Measurements from ENCODE around the gene TBKBP1.
"Not testable (repeated sequence)": the region's sequence is repeated elsewhere in the genome, so short reads cannot be mapped to it uniquely, and the experiment has no call there.

Gene TBKBP1

GRCh38 chr17:47682138-47682537 lies 11.8 kb upstream of the TBKBP1 start:
- DNase-seq, result no peak

- not testable (repeated sequence) for DNase-seq
Measured at GRCh38 chr17:47682727-47683126, 11.2 kb upstream of the TBKBP1 start.

DNA sequence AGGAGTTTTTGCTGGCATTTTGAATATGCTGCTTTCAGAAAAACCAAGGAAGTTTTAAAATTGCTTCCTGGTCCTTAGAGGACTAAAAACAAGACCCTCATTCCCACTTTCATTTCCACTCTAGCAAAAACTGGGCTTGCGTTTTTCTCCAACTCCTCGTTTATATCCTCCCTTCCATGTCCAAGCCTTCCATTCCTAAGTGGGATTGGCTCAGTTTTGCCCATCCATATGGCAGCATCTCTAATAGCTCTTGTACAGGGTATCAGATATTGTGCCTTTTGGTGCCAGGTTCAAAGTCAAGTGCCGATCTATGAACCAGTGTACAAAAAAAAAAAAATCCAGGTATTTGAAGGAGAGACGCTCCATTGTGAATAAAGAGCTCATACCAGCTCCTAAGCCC lies 9.9 kb upstream of the TBKBP1 start:
- DNase-seq, result no peak

DNA sequence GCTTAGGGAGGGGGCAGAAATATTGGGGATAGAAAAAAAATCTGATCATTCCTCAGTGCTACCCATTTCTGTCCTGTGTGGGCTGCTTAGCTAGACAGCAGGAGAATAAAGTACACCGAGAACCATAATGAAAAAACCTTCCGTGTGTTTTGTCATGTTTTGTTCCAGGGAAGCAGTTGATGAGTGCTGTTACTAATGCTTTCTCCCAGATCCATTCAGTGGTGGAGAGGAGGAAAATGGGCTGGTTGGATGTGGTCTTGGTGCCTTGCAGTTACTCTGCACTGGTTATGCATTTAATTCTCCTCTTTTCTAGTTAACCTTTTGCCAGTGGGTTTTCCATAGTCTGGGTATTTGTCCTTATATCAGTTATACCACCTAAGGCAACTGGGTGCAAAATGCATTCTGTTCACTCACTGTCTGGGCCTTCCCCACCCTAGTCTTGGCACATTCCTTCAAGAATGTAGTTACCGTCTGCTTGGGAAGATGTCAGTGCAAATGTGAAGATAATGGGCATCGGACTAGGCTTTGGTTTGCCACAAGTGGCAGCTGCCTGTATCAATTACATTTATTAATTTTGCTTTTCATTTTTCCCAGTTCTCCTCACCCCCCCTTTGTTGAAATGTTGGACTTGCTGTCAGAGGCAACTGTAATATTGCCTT lies 9.3 kb upstream of the TBKBP1 start:
- no peak for DNase-seq

DNA sequence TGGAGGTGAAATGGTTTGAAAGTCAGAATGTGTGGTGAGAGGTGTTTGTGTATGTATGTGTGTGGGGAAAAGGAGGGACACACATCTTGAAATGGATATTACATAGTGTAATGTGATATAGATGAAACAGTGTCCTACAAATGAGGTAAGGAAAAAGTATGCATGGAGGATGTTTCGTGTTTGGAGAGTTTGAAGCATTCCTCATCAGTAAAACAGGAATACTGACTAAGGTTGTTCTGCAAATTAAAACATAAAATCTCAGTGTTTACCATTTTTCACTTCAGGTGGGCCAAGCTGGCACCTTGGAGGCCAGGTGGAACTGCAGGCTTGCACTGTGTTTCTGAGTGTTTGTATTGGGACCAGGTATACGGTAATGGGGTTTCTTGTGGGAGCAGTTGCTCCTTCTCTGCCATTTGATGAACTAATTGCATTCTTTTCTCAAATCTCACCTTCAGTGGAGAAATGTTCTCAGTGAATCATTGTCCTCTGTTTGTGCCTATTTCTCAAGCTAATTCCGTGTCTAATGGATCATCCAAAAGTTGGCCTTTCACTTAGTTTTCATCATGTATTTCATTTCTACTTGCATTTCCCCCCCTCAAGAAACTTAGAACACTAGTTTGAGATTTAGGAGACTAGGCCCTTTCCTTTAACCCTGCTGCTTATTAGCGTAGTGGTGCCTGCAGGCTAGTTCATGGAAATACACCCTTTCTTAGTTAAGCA lies 8.2 kb upstream of the TBKBP1 start:
- DNase-seq, result no peak

DNA sequence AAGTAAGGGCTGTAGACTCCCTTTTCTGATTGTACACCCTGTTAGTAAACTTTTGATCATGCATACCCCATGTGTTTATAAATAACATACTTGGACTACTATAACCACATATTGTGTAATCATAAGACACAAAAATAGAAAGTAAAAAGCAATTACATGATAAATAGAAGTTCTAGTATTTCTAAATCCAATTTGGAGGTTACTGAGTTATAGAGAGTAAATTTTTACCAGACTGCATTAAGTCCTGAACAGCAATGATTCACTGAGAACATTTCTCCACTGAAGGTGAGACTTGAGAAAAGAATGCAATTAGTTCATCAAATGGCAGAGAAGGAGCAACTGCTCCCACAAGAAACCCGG lies 7.7 kb upstream of the TBKBP1 start:
- no peak for DNase-seq

DNA sequence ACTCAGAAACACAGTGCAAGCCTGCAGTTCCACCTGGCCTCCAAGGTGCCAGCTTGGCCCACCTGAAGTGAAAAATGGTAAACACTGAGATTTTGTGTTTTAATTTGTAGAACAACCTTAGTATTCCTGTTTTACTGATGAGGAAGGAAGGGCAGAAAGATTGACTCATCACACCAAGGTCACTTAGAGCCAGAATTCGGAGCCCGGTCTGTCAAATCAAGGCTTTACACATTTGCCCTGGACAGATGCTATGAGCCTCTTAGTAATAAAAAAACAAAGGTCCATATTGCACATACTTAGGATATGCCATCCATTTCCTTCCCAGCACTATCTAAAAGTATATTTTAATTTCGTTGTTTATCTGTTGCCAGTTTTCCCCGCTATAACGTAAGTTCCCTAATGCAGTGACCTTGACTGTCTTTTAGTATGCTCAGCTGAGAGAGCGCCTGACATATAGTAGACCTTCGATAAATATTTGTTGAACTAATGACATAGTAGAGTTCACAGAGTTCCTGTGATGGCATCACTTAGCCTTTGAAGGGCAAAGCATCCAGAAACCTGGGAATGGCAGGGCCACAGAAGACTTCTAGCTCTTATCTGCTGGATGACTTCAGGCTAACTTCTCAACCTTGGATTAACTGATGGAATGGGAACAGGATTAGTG lies 7.2 kb upstream of the TBKBP1 start:
- no peak for DNase-seq

GRCh38 chr17:47687328-47687690 lies 6.7 kb upstream of the TBKBP1 start:
- DNase-seq, result no peak

DNA sequence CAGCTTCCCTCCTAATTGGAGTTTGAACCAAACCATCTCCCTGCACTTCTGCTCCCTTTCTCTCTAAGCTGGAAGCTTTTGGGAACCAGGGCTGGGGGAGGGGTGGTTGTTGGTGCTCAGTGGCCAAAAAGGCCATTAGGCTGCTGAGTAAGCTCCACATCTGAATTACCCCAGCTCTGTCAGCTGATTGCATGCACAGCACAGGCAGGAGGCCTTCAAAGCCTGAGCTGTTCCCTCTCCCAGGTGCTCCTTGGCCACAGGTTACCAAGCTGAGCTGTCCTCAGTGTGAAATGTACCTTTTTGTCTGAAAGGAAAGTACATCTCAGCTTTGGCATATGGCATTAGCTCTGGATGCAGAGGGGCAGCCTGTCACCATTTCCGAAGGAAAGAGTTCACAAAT lies 6.2 kb upstream of the TBKBP1 start:
- peak; percentile 31 to 78 (median 58) for DNase-seq

DNA sequence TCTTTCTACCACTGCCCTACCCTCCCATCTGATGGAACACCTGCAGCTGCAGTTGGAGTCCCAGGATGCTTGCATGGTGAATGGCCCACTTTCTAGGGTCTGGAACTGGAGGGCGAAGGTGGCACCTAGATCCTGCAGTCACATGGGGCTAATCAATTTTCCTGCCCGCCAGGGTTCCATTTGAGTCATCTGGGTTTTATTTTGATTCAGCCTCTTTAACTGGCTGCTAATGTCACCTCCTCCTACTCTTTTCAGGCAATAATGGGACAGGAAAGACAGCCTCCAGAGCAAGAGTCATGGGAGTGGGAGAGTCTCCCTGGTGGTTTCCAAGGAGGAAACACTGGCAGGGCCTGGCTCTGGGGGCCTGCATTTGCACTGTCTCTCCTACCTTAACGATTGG lies 3.8 kb upstream of the TBKBP1 start:
- peak; percentile 16 to 74 (median 62) for DNase-seq

GRCh38 chr17:47692137-47692894 lies 1.6 kb upstream of the TBKBP1 start:
- no peak for DNase-seq

GRCh38 chr17:47692895-47693730 lies 848 bp upstream of the TBKBP1 start:
- DNase-seq, result peak in 1 of 4 experiments; percentile 21

GRCh38 chr17:47694581-47695428 lies 844 bp downstream of the TBKBP1 start:
- DNase-seq, result peak; percentile 56 to 92 (median 80)

- DNase-seq, result peak; percentile 81 to 96 (median 90)
Measured at GRCh38 chr17:47695429-47696376, 1.7 kb downstream of the TBKBP1 start.

DNA sequence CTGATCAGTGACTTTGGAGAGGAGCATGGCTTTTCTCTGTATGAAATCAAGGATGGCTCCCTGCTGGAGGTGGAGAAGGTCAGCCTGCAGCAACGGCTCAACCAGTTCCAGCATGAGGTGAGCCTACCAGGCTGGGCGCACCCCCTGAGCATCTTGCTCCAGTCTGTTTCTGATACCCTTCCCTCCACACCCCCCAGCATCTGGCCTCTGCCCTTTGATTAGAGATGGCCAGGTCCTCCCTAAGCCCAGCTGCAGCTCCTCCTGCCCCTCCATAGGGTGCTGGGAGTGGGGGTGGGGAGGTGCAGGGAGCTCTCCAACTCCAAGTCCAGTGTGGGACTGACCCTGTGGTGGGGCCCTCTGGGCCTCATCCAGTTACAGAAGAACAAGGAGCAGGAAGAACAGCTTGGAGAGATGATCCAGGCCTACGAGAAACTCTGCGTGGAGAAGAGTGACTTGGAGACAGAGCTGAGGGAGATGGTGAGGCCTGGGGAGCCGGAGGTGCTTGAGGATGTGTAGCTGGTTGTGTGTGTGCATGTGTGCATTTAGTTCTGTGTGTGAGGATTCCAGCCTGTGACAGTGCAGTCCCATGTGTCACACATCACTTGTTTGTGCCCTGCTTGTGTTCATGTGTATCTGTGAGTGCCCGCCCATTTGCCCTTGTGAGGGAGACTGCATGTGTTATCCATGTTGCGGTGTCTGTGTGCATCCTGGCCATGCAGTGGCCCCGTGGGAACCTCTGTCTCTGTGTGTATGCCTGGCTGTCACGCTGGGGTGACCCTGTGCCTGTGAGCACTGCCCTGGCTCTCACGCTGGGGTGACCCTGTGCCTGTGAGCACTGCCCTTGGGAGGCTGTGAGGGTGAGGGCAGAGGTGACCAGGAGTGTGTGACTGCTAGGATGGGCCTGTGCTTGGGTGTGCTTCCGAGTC lies 3.0 kb downstream of the TBKBP1 start:
- DNase-seq, result no peak

DNA sequence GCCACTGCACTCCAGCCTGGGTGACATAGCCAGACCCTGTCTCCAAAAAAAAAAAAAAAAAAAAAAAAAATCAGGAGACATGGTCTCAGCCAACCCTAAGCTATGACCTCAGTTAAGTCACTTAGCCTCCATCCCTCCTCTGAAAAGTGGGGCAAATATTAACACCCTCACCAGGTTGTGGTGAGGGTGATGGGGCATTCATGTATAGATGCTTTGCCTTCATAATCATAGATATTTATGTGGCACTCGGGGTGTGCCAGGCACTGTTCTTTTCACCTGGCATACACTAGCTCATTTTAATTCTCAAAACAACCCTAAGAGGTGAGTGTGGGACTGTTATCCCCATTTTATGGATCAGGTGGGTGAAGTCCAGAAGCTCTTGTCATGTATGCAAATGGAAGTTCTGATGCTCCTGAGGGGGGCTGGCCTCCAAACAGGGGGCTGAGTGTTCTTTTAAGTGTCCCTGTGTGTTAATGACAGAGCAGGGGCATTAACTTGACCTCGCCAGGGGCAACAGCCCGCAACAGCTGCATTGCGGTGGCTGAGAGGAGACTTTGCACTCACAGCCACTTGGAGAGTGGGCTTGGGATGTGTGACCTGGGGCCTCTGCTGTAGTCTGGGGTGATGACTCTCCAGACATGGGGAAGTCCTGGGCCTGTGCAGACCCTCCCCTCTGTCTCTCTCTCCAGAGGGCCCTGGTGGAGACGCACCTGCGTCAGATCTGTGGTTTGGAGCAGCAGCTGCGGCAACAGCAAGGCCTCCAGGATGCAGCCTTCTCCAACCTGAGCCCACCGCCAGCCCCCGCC lies 4.1 kb downstream of the TBKBP1 start:
- no peak for DNase-seq

- peak; percentile 56 to 77 (median 73) for DNase-seq
Measured at GRCh38 chr17:47698749-47699535, 5.0 kb downstream of the TBKBP1 start.

Data from suppressor macrophage (primary cell).